GM12874 (cell line): ENCODE data around the gene ARHGAP10.

ENCODE experiments used
- CTCF ChIP-seq: IDR thresholded peaks from 2 replicates; pipeline ENCODE4 v1.5.1; 2011; ENCODE audit warnings: low read depth, mild to moderate bottlenecking, control low read depth, low read length, moderate library complexity; ENCODE audit not compliant: insufficient read depth

The ARHGAP10 gene

GRCh38 chr4:147991543-147992283 is 259.8 kb downstream of the ARHGAP10 start:
- no peak for TF ChIP-seq CTCF

- TF ChIP-seq CTCF = no peak
These were observed 262.2 kb downstream of the ARHGAP10 start for GRCh38 chr4:147994076-147994475.

- no peak for TF ChIP-seq CTCF
These were observed 262.9 kb downstream of the ARHGAP10 start for GRCh38 chr4:147994491-147995385.

- TF ChIP-seq CTCF = no peak
These were observed 265.0 kb downstream of the ARHGAP10 start for GRCh38 chr4:147996859-147997258.

GRCh38 chr4:148004228-148004857 is 272.5 kb downstream of the ARHGAP10 start:
- no peak for TF ChIP-seq CTCF

GRCh38 chr4:148006001-148006400 is 274.1 kb downstream of the ARHGAP10 start:
- TF ChIP-seq CTCF = no peak

GRCh38 chr4:148007314-148007760 is 275.4 kb downstream of the ARHGAP10 start:
- TF ChIP-seq CTCF = no peak
